Neuronal stem cell (in vitro differentiated cells): ENCODE data around the gene CXCL9.
"Not testable (repeated sequence)": the region's sequence is repeated elsewhere in the genome, so short reads cannot be mapped to it uniquely, and the experiment has no call there.

Experiments used
- DNase-seq: peaks from one replicate; pipeline ENCODE4 v3.0.0-alpha.2; 2013; ENCODE audit warnings: low spot score
- H2AFZ ChIP-seq: one replicate; pipeline ENCODE4 v1.6.1; 2013; ENCODE audit warnings: mild to moderate bottlenecking, low read length, inconsistent platforms
- H2AK5ac ChIP-seq: 2 replicates; pipeline ENCODE4 v1.6.1; 2013; ENCODE audit warnings: low read depth, mild to moderate bottlenecking, inconsistent platforms, low read length, moderate library complexity, mixed read lengths
- H2BK120ac ChIP-seq: 2 replicates; pipeline ENCODE4 v1.6.1; 2013; ENCODE audit warnings: low read depth, mild to moderate bottlenecking, inconsistent platforms, low read length, moderate library complexity, mixed read lengths
- H2BK12ac ChIP-seq: one replicate; pipeline ENCODE4 v1.6.1; 2013; ENCODE audit warnings: low read length, inconsistent platforms
- H2BK15ac ChIP-seq: 2 replicates; pipeline ENCODE4 v1.6.1; 2013; ENCODE audit warnings: mild to moderate bottlenecking, low read length, inconsistent platforms, mixed read lengths
- H2BK5ac ChIP-seq: one replicate; pipeline ENCODE4 v1.6.1; 2013; ENCODE audit warnings: inconsistent platforms, mild to moderate bottlenecking, low read length, moderate library complexity
- H3K14ac ChIP-seq: one replicate; pipeline ENCODE4 v1.6.1; 2013; ENCODE audit warnings: low read length, inconsistent platforms
- H3K18ac ChIP-seq: 2 replicates; pipeline ENCODE4 v1.6.1; 2013; ENCODE audit warnings: low read length, inconsistent platforms
- H3K23ac ChIP-seq: 2 replicates; pipeline ENCODE4 v1.6.1; 2013; ENCODE audit warnings: low read depth, mild to moderate bottlenecking, mixed read lengths, low read length, inconsistent platforms; ENCODE audit not compliant: poor library complexity
- H3K27ac ChIP-seq: replicated peaks from 3 replicates; pipeline ENCODE4 v1.5.1; 2013; ENCODE audit warnings: low read length, inconsistent platforms
- H3K27me3 ChIP-seq, 3 experiments: 2 replicates each; pipeline ENCODE4 v1.6.1; 2013; ENCODE audit warnings: low read length in 3 of 3, mild to moderate bottlenecking in 2 of 3, inconsistent platforms in 1 of 3, low read depth in 1 of 3, mixed read lengths in 1 of 3, moderate library complexity in 1 of 3; ENCODE audit not compliant: control insufficient read depth in 3 of 3, insufficient read depth in 3 of 3
- H3K36me3 ChIP-seq, 2 donors: replicated peaks in 1 of 2; 2 replicates each; pipeline ENCODE4 v1.6.1; 2013; ENCODE audit warnings: low read length in 2 of 2; ENCODE audit not compliant: control insufficient read depth in 2 of 2, insufficient read depth in 2 of 2
- H3K4ac ChIP-seq: 2 replicates; pipeline ENCODE4 v1.6.1; 2013; ENCODE audit warnings: inconsistent platforms, mild to moderate bottlenecking, low read length, moderate library complexity
- H3K4me1 ChIP-seq, 2 donors: 1 replicate in 1 of 2; 2 replicates in 1 of 2; pipeline ENCODE4 v1.6.1; 2013; ENCODE audit warnings: low read length in 2 of 2, low read depth in 1 of 2; ENCODE audit not compliant: control insufficient read depth in 2 of 2, insufficient read depth in 1 of 2
- H3K4me2 ChIP-seq: one replicate; pipeline ENCODE4 v1.6.1; 2013; ENCODE audit warnings: mild to moderate bottlenecking, low read length, inconsistent platforms; ENCODE audit not compliant: insufficient read depth, poor library complexity, severe bottlenecking
- H3K4me3 ChIP-seq, 2 donors: 2 replicates each; pipeline ENCODE4 v1.5.1; 2013; ENCODE audit warnings: low read length in 2 of 2, mild to moderate bottlenecking in 2 of 2, inconsistent platforms in 1 of 2, moderate library complexity in 1 of 2
- H3K79me1 ChIP-seq: one replicate; pipeline ENCODE4 v1.6.1; 2013; ENCODE audit warnings: low read depth, mild to moderate bottlenecking, inconsistent platforms, low read length, moderate library complexity
- H3K9ac ChIP-seq: one replicate; pipeline ENCODE4 v1.6.1; 2013; ENCODE audit warnings: mild to moderate bottlenecking, low read depth, low read length, inconsistent platforms; ENCODE audit not compliant: poor library complexity
- H3K9me3 ChIP-seq, 2 donors: replicated peaks in 1 of 2; 2 replicates each; pipeline versions ENCODE3 to v1.6.1; 2013; ENCODE audit warnings: low read length in 2 of 2, mild to moderate bottlenecking in 2 of 2, inconsistent platforms in 1 of 2, low read depth in 1 of 2, mixed read lengths in 1 of 2, moderate library complexity in 1 of 2; ENCODE audit not compliant: control insufficient read depth in 2 of 2, insufficient read depth in 1 of 2
- H4K8ac ChIP-seq: one replicate; pipeline ENCODE4 v1.6.1; 2013; ENCODE audit warnings: low read depth, mild to moderate bottlenecking, inconsistent platforms, low read length, moderate library complexity
- H4K91ac ChIP-seq: one replicate; pipeline ENCODE4 v1.6.1; 2013; ENCODE audit warnings: low read length, low read depth, mild to moderate bottlenecking, inconsistent platforms; ENCODE audit not compliant: poor library complexity
- WGBS, 2 donors: extraction: QIAGEN DNeasy Blood & Tissue Kit; methylation state at CpG; one replicate each; pipeline ENCODE4 v1.1.7; 2013; ENCODE audit warnings: missing lambda C conversion rate in 2 of 2, mixed read lengths in 1 of 2; ENCODE audit not compliant: insufficient read length in 2 of 2, insufficient replicate concordance in 1 of 2; ENCODE audit errors: extremely low coverage in 2 of 2; 5-methylcytosine and 5-hydroxymethylcytosine counted together

CXCL9 gene

GRCh38 chr4:76050560-76051050, 43.3 kb upstream of the CXCL9 start:
- not testable (repeated sequence) for H3K79me1 ChIP-seq, H3K23ac ChIP-seq, H3K4ac ChIP-seq, H3K4me3 ChIP-seq, H3K4me1 ChIP-seq, H3K27ac ChIP-seq, H3K18ac ChIP-seq, H3K9ac ChIP-seq, H2BK120ac ChIP-seq, H3K14ac ChIP-seq, H3K36me3 ChIP-seq, H4K91ac ChIP-seq, H2BK5ac ChIP-seq, H2BK15ac ChIP-seq, H4K8ac ChIP-seq, H3K4me2 ChIP-seq, DNase-seq, H2AFZ ChIP-seq, H3K9me3 ChIP-seq, H2BK12ac ChIP-seq, H2AK5ac ChIP-seq
- peaks cover 0 to 14% (median 0%) of the 10 kb centered on the region in 3 experiments for H3K27me3 ChIP-seq
- WGBS, 2 donors: no CpG with 5 or more reads among the region's 27 CpGs

DNA sequence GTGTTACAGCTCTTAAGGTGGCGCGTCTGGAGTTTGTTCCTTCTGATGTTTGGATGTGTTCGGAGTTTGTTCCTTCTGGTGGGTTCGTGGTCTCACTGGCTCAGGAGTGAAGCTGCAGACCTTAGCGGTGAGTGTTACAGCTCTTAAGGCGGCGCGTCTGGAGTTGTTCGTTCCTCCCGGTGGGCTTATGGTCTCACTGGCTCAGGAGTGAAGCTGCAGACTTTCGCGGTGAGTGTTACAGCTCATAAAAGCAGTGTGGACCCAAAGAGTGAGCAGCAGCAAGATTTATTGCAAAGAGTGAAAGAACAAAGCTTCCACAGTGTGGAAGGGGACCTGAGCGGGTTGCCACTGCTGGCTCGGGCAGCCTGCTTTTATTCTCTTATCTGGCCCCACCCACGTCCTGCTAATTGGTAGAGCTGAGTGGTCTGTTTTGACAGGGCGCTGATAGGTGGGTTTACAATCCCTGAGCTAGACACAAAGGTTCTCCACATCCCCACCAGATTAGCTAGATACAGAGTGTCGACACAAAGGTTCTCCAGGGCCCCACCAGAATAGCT, 42.6 kb upstream of the CXCL9 start:
- not testable (repeated sequence) for H2BK120ac ChIP-seq, H3K4me1 ChIP-seq, H3K14ac ChIP-seq, H3K9ac ChIP-seq, H3K79me1 ChIP-seq, H2BK15ac ChIP-seq, H2BK12ac ChIP-seq, H3K4me2 ChIP-seq, H3K23ac ChIP-seq, DNase-seq, H4K91ac ChIP-seq, H3K27ac ChIP-seq, H2BK5ac ChIP-seq, H3K36me3 ChIP-seq, H4K8ac ChIP-seq, H3K18ac ChIP-seq, H3K9me3 ChIP-seq, H2AFZ ChIP-seq, H2AK5ac ChIP-seq, H3K4ac ChIP-seq, H3K4me3 ChIP-seq
- no CpG with 5 or more reads among the region's 17 CpGs for WGBS, 2 donors
- peaks cover 0 to 11% (median 0%) of the 10 kb centered on the region in 3 experiments for H3K27me3 ChIP-seq

GRCh38 chr4:76044686-76045085, 37.4 kb upstream of the CXCL9 start:
- H3K4me2 ChIP-seq, H3K36me3 ChIP-seq, H2AK5ac ChIP-seq, H2AFZ ChIP-seq, H2BK12ac ChIP-seq, DNase-seq, H2BK15ac ChIP-seq, H4K8ac ChIP-seq, H3K14ac ChIP-seq, H3K9ac ChIP-seq, H3K27ac ChIP-seq, H3K79me1 ChIP-seq, H3K4me1 ChIP-seq, H3K23ac ChIP-seq, H3K4ac ChIP-seq, H4K91ac ChIP-seq, H3K9me3 ChIP-seq, H2BK5ac ChIP-seq, H3K27me3 ChIP-seq, H3K4me3 ChIP-seq, H3K18ac ChIP-seq, H2BK120ac ChIP-seq: not testable (repeated sequence)
- WGBS, 2 donors: no CpG with 5 or more reads among the region's 4 CpGs

DNA sequence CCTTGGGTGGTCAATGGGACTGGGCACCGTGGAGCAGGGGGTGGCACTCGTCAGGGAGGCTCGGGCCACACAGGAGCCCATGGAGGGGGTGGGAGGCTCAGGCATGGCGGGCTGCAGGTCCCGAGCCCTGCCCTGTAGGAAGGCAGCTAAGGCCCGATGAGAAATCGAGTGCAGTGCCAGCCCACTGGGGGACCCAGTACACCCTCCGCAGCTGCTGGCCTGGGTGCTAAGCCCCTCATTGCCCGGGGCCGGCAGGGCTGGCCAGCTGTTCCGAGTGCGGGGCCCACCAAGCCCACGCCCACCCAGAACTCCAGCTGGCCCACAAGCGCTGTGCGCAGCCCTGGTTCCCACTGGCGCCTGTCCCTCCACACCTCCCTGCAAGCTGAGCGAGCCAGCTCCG, 36.0 kb upstream of the CXCL9 start:
- H2AFZ ChIP-seq, H4K91ac ChIP-seq, H3K4me3 ChIP-seq, H2BK12ac ChIP-seq, H2BK5ac ChIP-seq, H2AK5ac ChIP-seq, H4K8ac ChIP-seq, H3K36me3 ChIP-seq, H3K18ac ChIP-seq, H3K23ac ChIP-seq, H3K79me1 ChIP-seq, H3K27me3 ChIP-seq, H3K14ac ChIP-seq, H3K4me1 ChIP-seq, H2BK15ac ChIP-seq, DNase-seq, H3K9me3 ChIP-seq, H3K9ac ChIP-seq, H3K4ac ChIP-seq, H2BK120ac ChIP-seq, H3K4me2 ChIP-seq, H3K27ac ChIP-seq: not testable (repeated sequence)
- no CpG with 5 or more reads among the region's 18 CpGs for WGBS, 2 donors
